ENCODE measurements around the gene HCST. TPM values are rescaled to one million over a fixed set of nuclear protein-coding genes. Genes with fewer than 3 reads are reported as not detected.

HCST gene
- total and polyA plus RNA-seq, 4 donors = 2.0 to 13.3 (median 3.8) TPM

DNA sequence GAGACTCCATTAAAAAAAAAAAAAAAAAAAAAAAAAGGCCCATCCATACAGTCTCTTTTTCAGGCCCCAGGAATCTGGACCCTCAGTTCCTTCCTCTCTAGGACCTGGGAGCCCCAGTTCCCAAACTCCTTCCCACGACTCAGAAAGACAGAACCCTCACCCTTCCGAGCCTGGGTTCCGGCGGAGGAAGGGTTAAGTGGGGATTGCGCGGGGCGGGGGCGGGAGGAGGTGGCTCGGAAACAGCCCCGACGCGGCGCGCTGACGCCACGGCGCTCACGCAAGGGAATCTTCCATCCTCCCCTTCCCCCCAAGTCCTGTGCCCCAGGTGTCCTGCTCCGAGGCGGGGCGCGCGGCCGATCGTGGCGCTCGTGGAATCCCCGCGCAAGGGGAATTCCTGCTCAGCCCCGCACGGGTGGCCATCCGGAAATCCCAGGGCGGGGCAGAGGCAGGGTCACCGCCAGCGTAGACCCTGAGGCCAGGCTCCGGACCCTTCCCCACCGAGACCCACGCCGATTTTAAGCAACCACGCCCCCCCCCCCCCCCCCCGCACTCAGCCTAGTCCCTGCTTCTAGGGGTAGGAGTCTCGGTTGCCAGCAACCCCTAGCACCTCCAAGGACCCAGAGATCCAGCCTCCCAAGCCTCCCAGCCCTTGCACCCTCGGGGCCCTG lies 2.6 kb upstream of the HCST start:
- Histone ChIP-seq H3K9ac (ENCODE audit: low read depth in 1 of 2, low read length in 2 of 2) (peak overlapping the region; percentile 82 to 87), H3K36me3 (ENCODE audit: control insufficient read depth in 4 of 4, insufficient read depth in 3 of 4, low read depth in 1 of 4, low read length in 3 of 4) (peaks cover 0 to 9% (median 6%) of the 10 kb centered on the region in 4 donors), H3K9me3 (ENCODE audit: control insufficient read depth in 4 of 4, low read length in 3 of 4) (no peaks in the 10 kb centered on the region), H3K27me3 (ENCODE audit: control insufficient read depth in 4 of 4, insufficient read depth in 4 of 4, low read length in 3 of 4) (no peaks in the 10 kb centered on the region), H3K4me1 (ENCODE audit: control insufficient read depth in 4 of 4, insufficient read depth in 4 of 4, low read length in 3 of 4) (peaks cover 0 to 4% (median 2%) of the 10 kb centered on the region in 4 donors), H3K27ac (ENCODE audit: low read depth in 1 of 2, low read length in 2 of 2) (peak overlapping the region; percentile 87 to 91), H3K4me3 (ENCODE audit: low read depth in 1 of 3, low read length in 3 of 3) (peak overlapping the region; percentile 61 to 81 (median 69))
- TF ChIP-seq, protein P1, sequence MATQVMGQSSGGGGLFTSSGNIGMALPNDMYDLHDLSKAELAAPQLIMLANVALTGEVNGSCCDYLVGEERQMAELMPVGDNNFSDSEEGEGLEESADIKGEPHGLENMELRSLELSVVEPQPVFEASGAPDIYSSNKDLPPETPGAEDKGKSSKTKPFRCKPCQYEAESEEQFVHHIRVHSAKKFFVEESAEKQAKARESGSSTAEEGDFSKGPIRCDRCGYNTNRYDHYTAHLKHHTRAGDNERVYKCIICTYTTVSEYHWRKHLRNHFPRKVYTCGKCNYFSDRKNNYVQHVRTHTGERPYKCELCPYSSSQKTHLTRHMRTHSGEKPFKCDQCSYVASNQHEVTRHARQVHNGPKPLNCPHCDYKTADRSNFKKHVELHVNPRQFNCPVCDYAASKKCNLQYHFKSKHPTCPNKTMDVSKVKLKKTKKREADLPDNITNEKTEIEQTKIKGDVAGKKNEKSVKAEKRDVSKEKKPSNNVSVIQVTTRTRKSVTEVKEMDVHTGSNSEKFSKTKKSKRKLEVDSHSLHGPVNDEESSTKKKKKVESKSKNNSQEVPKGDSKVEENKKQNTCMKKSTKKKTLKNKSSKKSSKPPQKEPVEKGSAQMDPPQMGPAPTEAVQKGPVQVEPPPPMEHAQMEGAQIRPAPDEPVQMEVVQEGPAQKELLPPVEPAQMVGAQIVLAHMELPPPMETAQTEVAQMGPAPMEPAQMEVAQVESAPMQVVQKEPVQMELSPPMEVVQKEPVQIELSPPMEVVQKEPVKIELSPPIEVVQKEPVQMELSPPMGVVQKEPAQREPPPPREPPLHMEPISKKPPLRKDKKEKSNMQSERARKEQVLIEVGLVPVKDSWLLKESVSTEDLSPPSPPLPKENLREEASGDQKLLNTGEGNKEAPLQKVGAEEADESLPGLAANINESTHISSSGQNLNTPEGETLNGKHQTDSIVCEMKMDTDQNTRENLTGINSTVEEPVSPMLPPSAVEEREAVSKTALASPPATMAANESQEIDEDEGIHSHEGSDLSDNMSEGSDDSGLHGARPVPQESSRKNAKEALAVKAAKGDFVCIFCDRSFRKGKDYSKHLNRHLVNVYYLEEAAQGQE (IDR thresholded peaks at IDR 0.05) = peak; percentile 50
- no peak for TF ChIP-seq FOXA2 (IDR thresholded peaks at IDR 0.05)
- TF ChIP-seq, protein P2, sequence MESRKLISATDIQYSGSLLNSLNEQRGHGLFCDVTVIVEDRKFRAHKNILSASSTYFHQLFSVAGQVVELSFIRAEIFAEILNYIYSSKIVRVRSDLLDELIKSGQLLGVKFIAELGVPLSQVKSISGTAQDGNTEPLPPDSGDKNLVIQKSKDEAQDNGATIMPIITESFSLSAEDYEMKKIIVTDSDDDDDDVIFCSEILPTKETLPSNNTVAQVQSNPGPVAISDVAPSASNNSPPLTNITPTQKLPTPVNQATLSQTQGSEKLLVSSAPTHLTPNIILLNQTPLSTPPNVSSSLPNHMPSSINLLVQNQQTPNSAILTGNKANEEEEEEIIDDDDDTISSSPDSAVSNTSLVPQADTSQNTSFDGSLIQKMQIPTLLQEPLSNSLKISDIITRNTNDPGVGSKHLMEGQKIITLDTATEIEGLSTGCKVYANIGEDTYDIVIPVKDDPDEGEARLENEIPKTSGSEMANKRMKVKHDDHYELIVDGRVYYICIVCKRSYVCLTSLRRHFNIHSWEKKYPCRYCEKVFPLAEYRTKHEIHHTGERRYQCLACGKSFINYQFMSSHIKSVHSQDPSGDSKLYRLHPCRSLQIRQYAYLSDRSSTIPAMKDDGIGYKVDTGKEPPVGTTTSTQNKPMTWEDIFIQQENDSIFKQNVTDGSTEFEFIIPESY (IDR thresholded peaks at IDR 0.05) = no peak
- peak; percentile 37 for TF ChIP-seq SP1 (IDR thresholded peaks at IDR 0.05)
- TF ChIP-seq EGR1 (IDR thresholded peaks at IDR 0.05; ENCODE audit: low read depth in 2 of 2) = peak; percentile 92 to 98
- TF ChIP-seq ATF3 (IDR thresholded peaks at IDR 0.05) = no peak
- TF ChIP-seq RAD21 (IDR thresholded peaks at IDR 0.05) = no peak
- no peak for TF ChIP-seq TAF1 (conservative IDR thresholded peaks at IDR 0.05)
- no peak for TF ChIP-seq HNF4G (IDR thresholded peaks at IDR 0.05)
- peak in 1 of 2 donors; percentile 62 for TF ChIP-seq GABPA (IDR thresholded peaks at IDR 0.05 in 1 of 2, conservative IDR thresholded peaks at IDR 0.05 in 1 of 2)
- no peak for TF ChIP-seq FOXA1 (IDR thresholded peaks at IDR 0.05)
- TF ChIP-seq, protein P3, sequence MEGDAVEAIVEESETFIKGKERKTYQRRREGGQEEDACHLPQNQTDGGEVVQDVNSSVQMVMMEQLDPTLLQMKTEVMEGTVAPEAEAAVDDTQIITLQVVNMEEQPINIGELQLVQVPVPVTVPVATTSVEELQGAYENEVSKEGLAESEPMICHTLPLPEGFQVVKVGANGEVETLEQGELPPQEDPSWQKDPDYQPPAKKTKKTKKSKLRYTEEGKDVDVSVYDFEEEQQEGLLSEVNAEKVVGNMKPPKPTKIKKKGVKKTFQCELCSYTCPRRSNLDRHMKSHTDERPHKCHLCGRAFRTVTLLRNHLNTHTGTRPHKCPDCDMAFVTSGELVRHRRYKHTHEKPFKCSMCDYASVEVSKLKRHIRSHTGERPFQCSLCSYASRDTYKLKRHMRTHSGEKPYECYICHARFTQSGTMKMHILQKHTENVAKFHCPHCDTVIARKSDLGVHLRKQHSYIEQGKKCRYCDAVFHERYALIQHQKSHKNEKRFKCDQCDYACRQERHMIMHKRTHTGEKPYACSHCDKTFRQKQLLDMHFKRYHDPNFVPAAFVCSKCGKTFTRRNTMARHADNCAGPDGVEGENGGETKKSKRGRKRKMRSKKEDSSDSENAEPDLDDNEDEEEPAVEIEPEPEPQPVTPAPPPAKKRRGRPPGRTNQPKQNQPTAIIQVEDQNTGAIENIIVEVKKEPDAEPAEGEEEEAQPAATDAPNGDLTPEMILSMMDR (IDR thresholded peaks at IDR 0.05; ENCODE audit: low read depth, low read length, missing input control) = no peak
- TF ChIP-seq YY1 (IDR thresholded peaks at IDR 0.05) = peak; percentile 61
- peak; percentile 60 for DNase-seq (ENCODE audit: low spot score)
- WGBS = under 1% methylated on average over 43 of the region's 43 CpGs

DNA sequence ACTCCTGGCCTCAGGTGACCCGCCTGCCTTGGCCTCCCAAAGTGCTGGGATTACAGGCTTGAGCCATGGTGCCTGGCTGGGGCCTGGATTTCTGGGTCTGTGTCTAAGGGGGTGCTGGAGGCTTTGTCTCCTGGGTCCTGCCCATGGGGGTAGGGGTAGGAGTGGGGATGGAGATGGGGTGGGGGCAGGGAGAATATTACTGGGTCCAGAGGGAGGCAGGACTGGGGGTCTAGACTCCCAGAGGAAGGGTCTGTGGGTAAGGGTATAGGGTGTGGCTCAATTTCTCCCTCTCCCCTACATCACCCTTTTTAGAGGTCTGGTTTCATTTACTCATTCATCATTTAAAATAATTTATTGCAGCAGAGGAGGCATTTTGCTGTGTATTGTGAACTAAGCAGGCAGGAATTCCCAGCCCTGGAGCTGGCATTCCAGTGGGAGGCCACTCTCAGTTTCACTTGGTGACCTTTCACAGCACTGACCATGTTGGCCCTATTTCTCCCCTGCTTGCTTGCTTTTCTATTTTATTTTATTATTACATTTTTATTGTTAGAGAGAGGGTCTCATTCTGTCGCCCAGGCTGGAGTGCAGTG lies 1.2 kb upstream of the HCST start:
- no peaks in the 10 kb centered on the region for H3K9me3 ChIP-seq (ENCODE audit: control insufficient read depth in 4 of 4, low read length in 3 of 4)
- H3K4me1 ChIP-seq (ENCODE audit: control insufficient read depth in 4 of 4, insufficient read depth in 4 of 4, low read length in 3 of 4) = peaks cover 0 to 4% (median 2%) of the 10 kb centered on the region in 4 donors
- peak overlapping the region; percentile 10 to 66 for H3K27ac ChIP-seq (ENCODE audit: low read depth in 1 of 2, low read length in 2 of 2)
- H3K27me3 ChIP-seq (ENCODE audit: control insufficient read depth in 4 of 4, insufficient read depth in 4 of 4, low read length in 3 of 4) = no peaks in the 10 kb centered on the region
- H3K9ac ChIP-seq (ENCODE audit: low read depth in 1 of 2, low read length in 2 of 2) = no peak overlapping the region
- 79% methylated on average over 2 of the region's 2 CpGs for WGBS
- DNase-seq (ENCODE audit: low spot score) = no peak
- H3K4me3 ChIP-seq (ENCODE audit: low read depth in 1 of 3, low read length in 3 of 3) = no peak overlapping the region
- H3K36me3 ChIP-seq (ENCODE audit: control insufficient read depth in 4 of 4, insufficient read depth in 3 of 4, low read depth in 1 of 4, low read length in 3 of 4) = peaks cover 0 to 6% (median 2%) of the 10 kb centered on the region in 4 donors
- TF ChIP-seq ATF3 (IDR thresholded peaks at IDR 0.05) (no peak), GABPA (IDR thresholded peaks at IDR 0.05 in 1 of 2, conservative IDR thresholded peaks at IDR 0.05 in 1 of 2) (no peak), RAD21 (IDR thresholded peaks at IDR 0.05) (no peak), JUND (IDR thresholded peaks at IDR 0.05) (no peak), TAF1 (conservative IDR thresholded peaks at IDR 0.05) (no peak), EGR1 (IDR thresholded peaks at IDR 0.05; ENCODE audit: low read depth in 2 of 2) (no peak), HNF4A (conservative IDR thresholded peaks at IDR 0.05) (no peak), FOXA2 (IDR thresholded peaks at IDR 0.05) (no peak), SP1 (IDR thresholded peaks at IDR 0.05) (no peak), MAX (IDR thresholded peaks at IDR 0.05) (no peak)
- TF ChIP-seq, protein P1 (IDR thresholded peaks at IDR 0.05) = no peak
